Measurements from ENCODE around the gene CATSPERB. TPM values are rescaled to one million over a fixed set of nuclear protein-coding genes. Genes with fewer than 3 reads are reported as not detected.

The CATSPERB gene, protein sequence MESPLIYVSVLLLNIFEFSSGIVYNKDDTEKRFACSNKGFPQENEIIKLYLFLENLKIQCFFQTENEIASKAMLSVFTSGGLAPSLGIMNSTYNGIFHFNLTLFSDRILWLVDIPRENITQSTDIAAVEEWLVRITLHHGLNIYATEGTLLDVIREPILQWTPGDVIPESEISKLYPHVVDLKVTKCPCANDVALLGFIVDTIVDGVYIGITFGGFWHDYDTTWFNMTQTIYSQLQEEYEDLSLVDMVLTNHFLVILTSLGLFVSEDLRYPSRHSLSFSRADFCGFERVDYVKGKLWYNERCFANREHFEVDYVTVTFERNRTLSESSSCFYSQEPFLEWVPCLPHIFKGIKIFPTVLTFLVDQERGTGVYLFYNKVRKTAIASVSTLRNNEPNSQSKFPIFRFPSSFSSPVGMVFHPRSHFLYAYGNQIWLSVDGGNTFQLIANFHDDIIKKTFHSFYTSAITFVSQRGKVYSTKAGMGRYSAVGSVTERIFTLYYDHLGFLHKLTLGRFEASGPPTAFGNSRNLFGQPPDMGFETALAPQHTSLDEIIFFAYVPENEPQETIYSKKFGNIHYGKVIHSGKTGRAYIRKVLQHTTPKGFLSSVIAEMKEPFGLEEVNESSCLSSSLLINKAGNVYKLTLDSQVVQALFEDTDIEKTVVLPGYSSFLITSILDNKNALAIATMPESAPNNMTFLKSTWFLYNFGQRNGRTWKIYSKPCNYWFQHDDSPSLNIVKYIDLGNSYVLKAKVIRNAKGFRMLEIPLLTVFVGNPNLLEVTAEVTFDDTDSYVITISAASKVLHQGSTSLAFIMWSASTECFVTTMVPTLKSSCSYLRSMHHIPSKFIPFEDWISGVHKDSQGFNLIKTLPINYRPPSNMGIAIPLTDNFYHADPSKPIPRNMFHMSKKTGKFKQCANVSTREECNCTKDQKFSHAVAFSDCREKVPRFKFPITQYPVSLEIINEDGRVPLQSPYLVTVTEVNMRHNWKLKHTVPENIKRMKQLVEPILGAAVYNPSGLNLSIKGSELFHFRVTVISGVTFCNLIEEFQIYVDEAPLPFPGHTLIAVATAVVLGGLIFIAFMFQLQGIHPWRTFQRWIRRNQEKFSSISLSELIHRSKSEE
- total RNA-seq, result 1.6 TPM
- long read RNA-seq, result 0 reads

DNA sequence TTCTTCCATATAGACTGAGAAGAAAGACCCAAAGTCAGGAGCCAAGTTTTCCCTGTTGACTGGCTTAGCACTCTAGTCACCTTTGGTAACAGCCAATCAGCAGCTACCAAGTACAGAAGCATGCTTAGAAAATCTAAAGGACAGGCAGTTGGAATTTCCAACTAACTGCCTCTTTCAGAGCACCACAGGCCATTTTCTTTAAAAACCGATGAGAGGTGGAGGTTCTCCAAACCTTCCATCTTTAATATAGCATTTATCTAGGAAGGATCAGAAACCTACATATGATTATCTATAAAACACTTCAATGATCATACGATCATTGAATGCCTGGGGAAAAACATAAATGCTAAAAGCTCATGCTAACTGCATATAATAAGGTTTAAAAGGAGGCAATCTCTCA, at the start of gene CATSPERB:
Gene CATSPERB (minus strand): TSS at position 101 of the 400 bp plus-strand sequence. CDS start 2,607 bp downstream, outside the sequence.
- DNase-seq (no peak), ATAC-seq (ENCODE audit: poor library complexity) (no peak)
- intact Hi-C loops (cut with DNase I), result no loop called here

DNA sequence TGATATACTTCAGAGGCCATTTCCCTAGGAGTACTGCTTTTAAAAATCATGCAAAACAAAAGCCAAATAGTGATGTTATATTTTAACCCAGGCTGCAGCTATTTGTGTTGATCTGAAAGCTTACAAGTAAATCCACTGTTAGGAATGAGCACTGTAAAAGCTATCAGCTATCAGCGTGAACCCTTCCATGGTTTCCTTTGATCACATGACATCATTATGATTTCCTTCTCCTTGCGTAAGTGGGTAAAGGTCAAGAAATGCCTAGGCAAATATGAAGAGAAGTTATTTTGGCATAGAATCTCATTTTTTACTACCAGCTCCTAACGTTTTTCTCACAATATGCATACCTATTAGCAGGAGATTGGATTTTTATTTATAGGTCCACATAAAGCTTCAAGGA, 48.6 kb upstream of the CATSPERB start:
- ATAC-seq (ENCODE audit: poor library complexity) (no peak), DNase-seq (no peak)
- intact Hi-C loops (cut with DNase I), result no loop called here

DNA sequence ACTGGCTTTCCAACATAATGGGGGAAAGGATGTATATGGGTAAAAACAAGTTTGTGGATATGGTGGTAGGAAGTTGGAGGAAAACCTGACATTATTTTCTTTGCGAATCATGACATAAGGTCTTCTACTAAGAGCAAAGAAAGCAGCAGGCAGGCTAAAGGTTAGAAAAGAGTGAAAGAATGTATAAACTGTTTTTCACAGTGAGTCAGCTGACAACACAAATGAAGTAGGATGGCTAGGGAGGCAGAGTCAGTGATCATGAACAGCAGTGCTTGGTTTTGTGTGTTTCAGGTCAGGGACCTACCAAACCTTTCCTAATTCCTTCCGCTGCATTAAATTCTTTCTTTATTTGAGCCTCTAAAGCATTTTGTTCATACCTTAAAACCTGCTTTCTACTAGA, 46.3 kb upstream of the CATSPERB start:
- no peak for DNase-seq
- ATAC-seq (ENCODE audit: poor library complexity), result no peak
- intact Hi-C loops (cut with DNase I), result no loop called here

DNA sequence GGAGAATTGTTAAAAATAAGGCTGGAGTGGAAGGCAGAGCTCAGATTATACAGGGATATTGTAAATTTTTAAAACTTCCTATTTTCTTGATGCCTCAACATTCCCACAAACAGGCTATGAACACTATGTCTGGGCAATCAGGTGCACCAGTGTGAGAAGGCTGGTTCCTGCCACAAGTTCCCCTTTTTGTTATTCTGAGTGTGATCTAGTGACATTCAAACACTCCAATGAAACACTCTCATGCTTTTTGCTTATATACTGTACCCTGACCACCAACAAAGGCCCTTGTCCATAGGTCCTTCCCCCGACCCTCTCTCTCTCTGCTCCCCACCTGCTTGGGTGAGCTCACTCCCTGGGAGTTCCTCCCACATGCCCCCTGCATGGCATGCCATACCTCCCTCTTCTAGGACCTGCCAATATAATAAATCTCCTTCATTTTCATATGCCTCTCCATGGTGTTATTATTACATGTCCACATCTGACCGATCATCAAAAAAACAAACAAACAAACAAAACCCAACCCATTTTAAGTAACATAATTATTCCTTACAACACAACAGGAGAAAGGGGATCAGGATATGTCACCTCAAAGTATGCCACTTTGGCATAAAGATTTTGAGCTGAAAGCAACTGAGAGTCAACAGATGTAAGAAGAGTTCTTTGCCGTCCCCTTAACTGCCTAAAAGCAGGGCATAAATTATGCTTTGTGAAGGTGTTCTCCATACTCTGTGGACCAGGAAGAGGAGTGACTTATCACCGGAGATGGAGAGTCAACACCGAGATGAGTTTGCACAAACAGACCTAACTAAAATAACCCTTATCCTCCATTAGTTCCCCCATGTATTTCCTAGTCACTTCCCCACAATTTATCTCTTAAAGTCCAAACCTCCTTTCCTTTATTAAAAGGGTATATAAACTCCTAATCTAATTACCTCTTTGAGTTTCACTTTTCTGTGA, 42.5 kb upstream of the CATSPERB start:
- intact Hi-C loops (cut with DNase I), result no loop called here
- no peak for ATAC-seq (ENCODE audit: poor library complexity)
- DNase-seq, result no peak

DNA sequence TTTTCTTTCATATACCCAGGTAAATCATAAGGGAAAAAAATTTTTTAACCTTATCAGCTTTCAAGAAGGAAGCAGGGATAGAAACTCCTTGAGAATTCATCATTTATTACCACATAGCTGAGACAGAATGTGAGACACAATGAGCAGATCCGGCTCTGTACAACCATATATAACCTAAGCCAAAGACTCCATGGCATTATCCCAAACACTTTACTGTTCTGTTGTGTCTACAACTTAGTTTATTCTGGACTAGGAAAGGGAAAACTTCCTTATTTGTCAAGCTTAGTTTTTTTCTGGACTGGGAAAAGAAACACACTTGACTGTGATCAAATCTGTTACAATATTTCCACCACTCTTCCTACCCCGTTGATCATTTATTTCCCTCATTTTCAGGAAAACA, 38.3 kb upstream of the CATSPERB start:
- DNase-seq (no peak), ATAC-seq (ENCODE audit: poor library complexity) (no peak)
- intact Hi-C loops (cut with DNase I), result no loop called here

DNA sequence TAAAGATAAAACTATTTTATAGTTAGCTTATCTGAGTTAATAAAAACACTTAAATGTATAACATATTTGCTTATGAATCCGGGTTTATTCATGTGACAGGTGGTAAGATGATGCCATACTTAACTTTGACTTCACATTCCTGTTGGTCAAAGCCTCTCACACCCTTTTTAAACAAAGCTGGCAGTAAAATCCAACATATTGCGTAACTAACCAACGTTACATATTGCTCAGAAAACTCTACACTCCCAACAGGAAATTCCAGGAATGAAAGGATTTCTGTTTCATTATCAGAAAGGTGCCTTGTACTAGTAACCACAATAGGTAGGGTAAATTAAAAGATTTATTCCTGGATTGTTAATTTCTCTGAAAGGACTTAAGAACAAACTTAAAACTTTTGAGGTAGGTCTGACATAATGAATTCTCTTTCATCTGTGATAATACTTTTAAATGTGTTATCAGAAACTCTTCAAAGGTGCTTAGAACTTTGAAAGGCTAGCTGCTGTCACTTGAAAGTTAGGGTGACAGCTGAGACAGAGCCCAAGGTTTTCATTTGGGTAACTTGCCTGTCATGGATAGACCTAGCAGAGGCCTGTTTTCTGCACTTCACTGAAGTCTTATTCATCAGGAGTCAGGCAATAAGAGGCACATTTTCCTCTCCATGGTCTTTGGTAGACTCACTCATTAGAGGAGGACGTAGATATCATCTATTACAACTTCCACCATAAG, 23.8 kb upstream of the CATSPERB start:
- intact Hi-C loops (cut with DNase I), result no loop called here
- ATAC-seq (ENCODE audit: poor library complexity), result peak; percentile 41

DNA sequence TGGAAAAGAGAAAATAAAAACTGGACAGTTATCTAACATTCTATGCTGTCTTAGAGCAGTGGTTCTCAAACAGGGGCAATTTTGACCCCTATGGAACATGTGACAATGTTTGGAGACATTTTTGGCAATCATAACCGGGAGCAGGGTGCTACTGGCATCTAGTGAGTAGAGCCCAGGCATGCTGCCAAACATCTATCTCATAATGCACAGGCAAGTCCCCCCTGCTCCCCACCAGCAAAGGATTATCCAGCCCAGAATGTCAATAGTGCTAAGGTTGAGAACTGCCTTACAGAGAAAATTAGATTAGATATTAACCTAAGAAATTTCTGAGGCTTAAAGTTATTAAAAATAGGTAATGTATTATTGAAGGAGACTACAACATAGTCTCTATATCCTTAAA, 22.9 kb upstream of the CATSPERB start:
- intact Hi-C loops (cut with DNase I), result no loop called here
- DNase-seq, result no peak
- ATAC-seq (ENCODE audit: poor library complexity), result no peak

More for the DNA sequence above, 23.8 kb upstream of the CATSPERB start:
- no peak for DNase-seq

DNA sequence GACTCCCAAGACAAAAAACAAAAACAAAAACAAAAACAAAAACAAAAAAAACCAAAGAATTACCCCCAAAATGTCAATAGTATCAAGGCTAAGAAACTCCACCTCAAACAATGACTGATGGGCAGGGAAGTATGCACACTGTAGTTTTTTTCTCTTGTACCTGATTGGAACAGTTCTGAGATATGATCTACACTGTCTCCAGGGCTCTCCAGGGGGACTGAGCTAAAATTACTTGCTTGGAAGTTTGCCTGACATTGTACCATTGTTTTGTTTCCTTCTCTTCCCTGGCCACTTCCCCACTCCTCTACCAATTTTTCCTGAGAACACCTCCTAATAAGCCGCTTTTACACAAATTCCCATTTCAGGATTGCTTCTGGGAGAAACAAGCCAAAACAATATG, 22.3 kb upstream of the CATSPERB start:
- DNase-seq, result no peak
- peak; percentile 29 for ATAC-seq (ENCODE audit: poor library complexity)
- intact Hi-C loops (cut with DNase I), result no loop called here

DNA sequence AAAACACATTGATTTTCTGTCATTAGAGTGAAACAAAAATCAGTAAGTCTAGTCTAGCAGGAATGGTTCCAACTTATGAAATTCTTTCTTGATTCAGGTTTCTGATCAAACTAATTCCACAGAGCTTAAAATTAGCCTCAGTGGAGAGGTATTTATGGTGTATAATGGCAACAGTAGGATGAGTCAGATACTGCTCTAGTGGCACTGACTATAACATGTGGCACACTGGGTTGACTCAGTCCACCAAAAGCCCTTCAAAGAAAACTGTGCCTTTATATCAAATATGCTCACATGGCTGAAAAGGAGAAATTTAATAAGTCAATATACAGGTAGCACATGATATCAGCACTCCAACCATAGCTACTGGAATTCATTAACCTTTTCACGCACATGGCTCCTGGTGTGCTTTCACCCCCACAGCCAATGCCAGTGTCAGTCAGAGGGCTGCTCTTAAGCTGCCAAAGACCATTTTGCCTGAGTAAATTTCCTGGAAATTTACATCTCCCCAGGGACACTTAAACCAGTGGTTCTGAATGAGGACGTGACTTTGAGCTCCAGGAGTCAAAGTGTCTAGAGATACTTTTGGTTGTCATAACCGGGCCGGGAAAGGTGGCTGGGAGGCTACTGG, 21.7 kb upstream of the CATSPERB start:
- intact Hi-C loops (cut with DNase I), result no loop called here
- ATAC-seq (ENCODE audit: poor library complexity), result no peak
- DNase-seq, result no peak

DNA sequence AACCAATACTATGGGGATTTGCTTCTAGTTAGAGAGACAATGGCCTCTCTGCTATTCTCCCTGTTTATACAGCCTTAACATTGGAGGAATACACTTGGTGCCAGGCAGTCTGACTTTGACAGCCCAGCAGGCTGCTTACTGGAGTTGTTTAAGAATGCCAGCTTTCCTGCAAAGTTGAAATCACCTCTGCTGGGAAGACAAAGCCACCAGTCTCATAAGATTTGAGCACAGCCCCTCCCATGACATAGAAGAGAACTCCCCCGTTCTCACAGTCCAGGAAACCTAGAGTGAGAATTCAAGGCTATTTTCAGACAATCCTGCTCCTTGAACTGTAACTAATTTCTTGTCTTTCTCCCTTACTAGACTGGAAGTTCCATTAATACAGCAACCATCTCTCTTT, 21.1 kb upstream of the CATSPERB start:
- intact Hi-C loops (cut with DNase I), result no loop called here
- no peak for DNase-seq
- no peak for ATAC-seq (ENCODE audit: poor library complexity)

DNA sequence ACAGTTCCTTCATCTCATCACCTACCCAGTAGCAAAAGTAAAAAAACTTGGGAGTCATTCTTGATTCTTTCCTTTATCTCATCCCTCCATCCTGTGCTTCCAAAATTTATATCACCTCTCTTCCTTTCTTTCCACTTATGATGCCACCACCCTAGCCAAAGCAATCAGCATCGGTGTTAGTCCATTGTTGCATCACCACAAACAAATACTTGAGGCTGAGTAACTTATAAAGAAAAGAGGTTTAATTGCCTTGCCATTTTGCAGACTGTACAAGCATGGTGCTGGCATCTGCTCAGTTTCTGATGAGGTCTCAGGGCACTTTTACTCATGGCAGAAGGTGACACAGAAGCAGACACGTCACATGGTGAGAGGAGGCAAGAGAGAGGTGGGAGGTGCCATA, 19.8 kb upstream of the CATSPERB start:
- DNase-seq, result no peak
- no peak for ATAC-seq (ENCODE audit: poor library complexity)
- intact Hi-C loops (cut with DNase I), result no loop called here

DNA sequence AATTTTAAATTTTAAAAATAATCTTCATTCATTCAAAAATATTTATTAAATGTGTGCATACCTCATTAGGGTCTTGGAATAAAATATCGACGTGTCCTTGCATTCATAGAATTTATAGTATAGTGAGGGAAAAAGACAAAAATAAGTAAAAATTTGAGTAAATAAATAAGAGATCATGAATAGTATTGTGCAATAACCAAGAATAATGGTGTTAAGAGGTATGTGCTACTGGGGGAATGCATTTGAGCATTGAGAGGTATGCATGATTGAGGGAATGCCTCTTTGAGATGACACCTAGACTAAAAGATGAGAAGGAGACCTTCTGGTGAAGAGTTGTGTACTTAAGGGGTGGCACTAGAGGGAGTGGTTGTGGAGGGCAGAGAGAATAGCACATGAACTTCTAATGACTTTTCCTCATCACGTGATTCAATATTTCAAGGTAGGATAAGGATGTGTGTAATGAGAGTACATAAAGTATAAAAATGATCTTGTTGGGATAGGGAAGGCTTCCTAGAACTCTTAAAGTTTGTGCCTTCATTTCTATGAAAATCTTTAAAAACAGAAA, 18.8 kb upstream of the CATSPERB start:
- intact Hi-C loops (cut with DNase I), result no loop called here
- DNase-seq (no peak), ATAC-seq (ENCODE audit: poor library complexity) (no peak)

DNA sequence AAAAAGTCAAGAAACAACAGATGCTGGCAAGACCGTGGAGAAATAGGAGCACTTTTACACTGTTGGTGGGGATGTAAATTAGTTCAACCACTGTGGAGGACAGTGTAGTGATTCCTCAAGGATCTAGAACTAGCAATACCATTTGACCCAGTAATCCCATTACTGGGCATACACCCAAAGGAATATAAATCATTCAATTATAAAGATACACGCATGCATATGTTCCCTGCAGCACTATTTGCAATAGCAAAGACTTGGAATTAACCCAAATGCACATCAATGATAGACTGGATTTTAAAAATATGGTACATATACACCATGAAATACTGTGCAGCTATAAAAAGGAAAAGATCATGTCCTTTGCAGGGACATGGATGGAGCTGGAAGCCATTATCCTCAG, 18.0 kb upstream of the CATSPERB start:
- intact Hi-C loops (cut with DNase I), result no loop called here
- DNase-seq (no peak), ATAC-seq (ENCODE audit: poor library complexity) (no peak)

DNA sequence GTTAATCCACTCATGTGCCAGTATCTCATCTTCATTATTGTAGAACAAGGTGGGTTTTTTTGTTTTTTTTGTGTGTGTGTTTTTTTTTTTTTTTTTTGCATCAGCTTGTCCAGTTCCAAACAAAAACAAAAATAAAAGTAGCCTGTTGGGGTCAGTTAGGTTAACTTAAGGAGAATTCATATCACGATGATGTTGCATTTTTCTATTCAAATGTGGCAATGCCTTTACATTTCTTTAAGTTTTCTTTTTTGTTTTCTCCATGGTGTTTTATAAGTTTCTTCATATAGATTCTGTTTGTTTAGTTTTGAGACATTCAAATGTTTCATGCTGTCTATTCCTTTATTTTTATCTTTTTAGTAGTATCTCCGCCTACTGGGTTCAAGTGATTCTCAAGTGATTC, 16.2 kb upstream of the CATSPERB start:
- intact Hi-C loops (cut with DNase I), result no loop called here
- no peak for ATAC-seq (ENCODE audit: poor library complexity)
- DNase-seq, result no peak

DNA sequence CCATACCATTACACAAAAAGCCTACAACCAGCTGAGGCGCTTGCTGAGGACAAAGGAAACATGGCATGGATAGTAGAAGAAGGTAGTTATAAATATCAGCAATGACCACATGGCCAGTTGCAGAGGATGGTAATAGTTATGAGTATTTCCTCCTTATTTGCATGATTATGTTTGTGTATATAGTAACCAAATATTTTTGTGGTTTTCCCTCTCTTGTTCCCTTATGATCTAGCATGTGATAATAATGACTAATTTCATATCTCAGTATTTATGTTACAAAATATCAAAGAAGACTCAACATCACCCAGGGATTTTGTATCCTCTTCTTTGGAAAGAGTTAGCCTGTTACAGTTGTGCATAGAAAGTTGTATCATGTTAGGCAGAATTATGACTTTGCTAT, 13.5 kb upstream of the CATSPERB start:
- ATAC-seq (ENCODE audit: poor library complexity) (no peak), DNase-seq (no peak)
- intact Hi-C loops (cut with DNase I), result no loop called here

DNA sequence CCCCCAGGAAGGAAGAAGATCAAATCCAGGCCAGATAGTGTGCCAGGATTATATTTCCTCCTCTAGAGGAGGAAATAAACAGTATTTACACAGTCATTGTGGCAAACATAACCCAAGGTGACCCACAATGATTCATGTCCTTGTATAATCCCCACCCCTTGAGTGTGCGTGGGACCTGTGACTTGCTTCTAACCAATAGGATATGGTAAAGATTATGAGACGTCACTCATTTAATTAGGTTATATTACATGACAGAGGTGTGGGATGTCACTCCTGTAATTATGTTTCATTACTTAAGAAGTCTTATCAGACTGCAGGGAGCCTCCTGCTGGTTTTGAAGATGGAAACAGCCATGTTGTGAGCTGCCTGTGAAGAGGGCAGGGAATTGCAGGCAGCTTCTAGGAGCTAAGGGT, 12.2 kb upstream of the CATSPERB start:
- intact Hi-C loops (cut with DNase I), result no loop called here
- DNase-seq (no peak), ATAC-seq (ENCODE audit: poor library complexity) (no peak)

DNA sequence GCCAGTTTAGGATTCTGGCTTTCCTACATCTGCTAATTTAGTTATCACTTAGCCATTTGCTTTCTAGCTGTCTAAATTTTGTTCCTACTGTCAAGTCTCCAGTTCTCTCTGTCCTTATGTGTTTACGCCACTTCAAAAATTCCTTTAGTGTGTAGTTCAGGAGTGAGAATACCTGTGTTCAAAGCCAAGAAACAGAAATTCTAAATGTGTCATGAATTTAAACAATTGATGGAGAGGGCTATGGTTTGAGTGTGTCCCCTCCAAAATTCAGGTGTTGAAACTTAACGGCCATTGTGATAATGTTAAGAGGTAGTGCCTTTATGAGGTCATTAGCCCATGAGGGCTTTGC, 11.4 kb upstream of the CATSPERB start:
- no peak for ATAC-seq (ENCODE audit: poor library complexity)
- intact Hi-C loops (cut with DNase I), result no loop called here
- DNase-seq, result no peak
